NCI-H82 treated with DMSO at 0.1 percent for 48 hours (cell line): ENCODE results near the gene TRPM5.

Source experiments
- DNase-seq: peaks from one replicate; lab custom pipeline; 2025; ENCODE audit not compliant: unreplicated experiment; lab: John Stamatoyannopoulos, UW

Gene TRPM5

DNA sequence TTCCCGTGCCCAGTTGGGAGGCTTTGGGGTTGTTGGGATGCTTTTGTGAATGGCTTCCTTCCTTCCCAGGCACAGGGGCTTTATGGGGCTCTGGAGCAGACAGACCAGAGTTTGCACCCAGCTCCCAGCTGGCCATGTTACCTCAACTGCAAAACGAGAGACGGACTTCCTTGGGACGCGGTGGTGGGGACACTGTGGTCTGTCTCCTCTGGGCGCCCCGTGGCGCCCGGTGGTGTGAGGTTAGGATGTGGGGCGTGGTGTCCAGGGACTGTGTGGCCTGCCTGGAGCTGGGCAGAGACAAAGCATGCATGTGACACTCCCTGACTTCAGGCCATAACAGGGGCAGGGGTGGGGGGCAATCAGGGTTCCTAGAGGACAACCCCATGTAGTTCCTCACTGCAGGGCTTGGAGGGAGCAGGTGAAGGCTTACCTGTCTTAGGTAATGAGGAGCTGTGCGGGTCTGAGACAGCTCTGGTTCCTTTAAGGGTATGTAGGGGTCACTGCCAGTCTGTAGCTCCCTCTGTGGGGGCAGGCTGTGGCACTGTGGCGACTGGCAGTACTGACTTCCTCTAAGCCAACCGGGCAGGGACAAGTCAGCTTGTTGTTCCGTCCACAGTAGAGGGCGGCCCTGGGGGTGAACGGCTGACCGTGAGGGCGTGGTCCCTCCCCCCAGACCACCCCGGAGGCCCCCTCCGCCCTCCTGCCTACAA is 14.9 kb upstream of the TRPM5 start:
- DNase-seq: no peak

DNA sequence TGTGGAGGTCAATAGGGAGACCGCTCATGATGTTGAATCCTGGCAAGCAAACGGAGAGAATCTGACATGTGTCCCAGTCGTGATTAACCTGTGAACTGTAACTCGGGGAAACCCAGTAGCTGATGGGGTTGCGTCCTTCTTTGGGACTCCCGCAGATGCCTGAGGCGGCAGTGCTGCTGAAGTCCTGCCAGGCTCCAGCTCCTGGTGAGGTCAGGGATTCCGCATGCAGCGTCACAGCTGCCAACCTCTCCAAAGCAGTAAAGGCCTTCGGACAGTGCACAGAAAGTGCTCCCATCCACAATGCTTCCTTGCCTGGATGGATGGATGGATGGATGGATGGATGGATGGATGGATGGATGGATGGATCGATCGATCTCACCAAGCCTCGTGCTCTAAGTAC is 14.0 kb upstream of the TRPM5 start:
- no peak for DNase-seq

GRCh38 chr11:2453436-2453835 is 9.1 kb upstream of the TRPM5 start:
- no peak for DNase-seq

DNA sequence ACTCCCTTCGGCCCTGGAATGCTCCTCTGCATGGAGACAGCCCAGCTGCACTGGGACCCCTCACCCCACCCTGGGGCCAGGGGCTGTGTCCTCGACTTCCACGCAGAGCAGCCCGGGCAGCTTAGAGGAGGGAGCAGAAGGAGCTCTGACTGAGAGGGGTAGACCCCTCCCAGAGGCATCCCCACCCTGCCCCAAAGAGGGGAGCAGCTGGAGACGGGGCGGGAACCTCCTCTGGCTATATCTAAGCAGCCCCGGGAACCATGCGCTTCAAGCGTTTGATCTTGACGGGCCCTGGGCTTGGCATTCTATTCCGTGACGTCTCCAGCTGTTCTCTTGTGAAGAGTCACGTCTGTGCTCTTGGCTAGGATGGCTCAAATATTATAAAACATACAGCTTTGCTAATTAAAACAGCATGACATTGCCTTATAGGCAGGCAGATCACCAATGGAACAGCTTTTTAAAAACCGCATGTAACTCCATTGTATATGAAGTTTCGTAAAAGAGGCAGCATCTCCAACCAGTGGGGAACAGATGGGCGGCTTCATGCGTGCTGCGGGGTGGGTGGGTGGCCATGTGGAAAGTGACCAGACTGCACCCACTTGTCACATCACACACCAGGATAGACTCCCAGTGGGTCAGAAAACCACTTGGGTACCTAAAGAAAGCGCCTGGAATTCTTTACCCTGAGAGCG is 8.2 kb upstream of the TRPM5 start:
- DNase-seq: no peak

- no peak for DNase-seq
Measured at GRCh38 chr11:2451916-2452315, 7.6 kb upstream of the TRPM5 start.

DNA sequence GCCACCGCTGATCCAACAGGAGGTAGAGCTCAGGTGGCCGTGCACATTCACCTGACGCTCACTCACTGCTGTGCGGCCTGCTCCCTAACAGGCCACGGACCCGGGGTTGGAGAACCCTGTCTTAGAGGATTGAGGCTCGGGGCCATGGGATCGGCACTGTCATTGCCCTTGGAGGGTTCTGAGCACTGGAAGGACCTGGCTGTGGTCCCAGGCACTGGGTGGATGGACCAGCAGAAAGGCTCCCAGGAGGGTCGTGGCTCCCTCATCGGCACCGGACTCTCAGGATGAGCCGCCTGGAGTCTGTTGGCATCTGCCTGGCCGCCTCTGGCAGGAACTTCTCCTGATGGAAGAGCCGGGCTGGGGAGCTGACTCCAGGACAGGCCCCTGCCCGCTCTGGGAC is 7.0 kb upstream of the TRPM5 start:
- no peak for DNase-seq

DNA sequence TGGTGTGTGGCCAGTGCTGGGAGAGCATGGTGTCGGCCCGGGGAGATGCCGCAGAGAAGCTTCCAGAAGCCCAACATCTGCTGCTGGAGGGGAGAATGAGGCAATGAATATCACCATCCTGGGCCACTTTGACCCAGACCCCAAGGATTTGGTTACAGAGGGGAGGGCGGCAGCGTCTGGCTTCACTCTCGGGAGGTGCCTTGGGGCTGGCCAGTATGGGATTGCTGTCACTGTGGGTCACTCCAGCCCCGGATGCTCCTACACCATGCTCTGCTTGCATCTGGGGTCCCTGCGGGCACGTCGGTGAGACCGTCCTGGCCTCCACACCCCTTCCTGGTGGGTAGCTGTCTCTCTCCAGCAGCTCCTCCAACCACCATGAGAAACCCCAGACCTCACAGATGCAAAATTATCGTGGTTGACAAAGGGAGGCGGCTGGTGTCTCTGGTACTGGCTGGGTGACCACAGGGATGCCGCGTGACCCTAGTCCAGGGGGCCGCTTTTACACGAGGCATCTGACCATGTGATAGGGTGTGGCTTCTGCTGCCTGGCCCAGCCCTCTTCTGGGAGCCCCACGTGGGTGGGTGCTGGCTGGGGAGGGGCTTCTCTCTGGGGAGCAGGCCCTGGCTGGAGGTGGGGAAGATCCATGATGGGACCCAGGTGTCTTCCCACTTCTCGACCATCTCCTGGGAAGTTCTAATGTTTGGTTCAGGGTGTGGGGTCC is 6.2 kb upstream of the TRPM5 start:
- no peak for DNase-seq

GRCh38 chr11:2449548-2450320 is 5.4 kb upstream of the TRPM5 start:
- no peak for DNase-seq

DNA sequence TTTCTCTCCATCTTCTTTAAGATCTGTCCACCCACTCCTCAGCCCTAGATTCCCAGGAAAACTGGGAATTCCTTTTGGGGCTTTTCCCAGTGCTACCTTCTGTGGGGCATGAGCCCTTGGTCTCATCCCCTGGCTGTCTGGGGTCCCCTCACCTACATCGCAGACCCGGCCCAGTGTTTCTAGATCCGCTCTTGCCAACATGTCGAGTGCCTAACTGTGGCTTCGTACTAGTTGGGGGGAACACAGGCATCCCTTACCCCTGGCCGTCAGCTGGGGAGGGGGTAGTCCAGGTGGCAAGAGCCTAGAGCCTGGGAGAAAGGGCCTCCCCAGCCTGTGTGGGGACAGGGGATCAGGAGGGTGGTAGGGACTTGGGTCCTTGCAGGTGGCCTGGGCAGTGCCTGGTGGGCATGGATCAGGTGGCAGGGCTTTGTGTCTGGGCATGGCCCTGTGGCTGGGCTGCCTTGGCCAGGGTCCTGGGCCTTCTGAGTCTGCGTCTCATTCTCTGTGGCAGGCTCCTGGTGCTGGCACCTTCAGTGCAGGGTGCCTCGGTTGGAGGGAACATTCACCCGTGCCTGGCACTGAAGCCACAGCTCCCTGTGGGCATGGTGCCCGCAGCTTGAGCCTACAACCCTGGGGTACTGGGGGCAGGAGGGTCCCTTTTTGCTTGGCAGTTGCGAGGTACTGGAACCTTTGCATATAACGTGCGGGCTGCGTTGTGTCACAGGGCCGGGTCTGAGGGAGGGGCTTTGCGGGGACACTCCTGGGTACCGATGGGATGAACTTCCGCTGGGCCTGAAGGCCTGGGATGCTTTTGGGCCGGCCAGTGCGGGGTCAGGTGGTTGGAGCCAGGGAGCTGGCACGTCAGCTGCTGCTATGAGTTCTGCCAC is 4.6 kb upstream of the TRPM5 start:
- DNase-seq: no peak

DNA sequence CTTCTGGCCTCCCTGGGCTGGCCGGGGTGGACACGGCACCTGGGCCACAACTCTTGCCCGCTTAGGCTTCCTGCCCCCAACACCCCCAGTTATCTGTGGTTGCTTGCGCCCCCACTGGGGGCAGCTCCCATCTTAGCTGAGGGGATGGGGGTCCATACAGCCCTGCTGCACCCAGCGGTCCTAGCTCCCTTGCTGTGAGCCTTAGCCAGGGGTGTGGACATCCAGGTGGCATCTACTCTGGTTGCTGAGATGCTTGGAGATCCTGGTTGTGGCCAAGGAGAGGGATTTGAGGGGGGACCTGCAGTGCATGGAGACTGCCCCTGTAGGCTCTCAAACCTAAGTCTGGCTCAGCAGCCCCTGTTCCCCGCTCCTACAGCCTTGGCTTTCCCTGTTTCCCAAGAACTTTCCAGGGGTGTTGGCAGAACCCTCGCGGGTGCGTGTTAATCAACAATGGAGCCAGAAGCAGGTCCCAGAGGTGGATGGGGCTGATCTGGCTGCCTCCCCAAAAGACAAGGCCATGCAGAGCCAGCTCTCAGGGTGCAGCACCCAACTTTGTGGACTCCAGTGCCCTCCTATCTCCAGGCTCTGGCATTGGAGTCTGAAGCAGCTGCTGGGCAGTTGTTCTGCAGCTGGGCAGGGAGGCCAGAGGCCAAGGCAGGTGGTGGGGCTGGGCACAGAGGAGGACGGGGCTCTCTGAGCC is 3.8 kb upstream of the TRPM5 start:
- no peak for DNase-seq

DNA sequence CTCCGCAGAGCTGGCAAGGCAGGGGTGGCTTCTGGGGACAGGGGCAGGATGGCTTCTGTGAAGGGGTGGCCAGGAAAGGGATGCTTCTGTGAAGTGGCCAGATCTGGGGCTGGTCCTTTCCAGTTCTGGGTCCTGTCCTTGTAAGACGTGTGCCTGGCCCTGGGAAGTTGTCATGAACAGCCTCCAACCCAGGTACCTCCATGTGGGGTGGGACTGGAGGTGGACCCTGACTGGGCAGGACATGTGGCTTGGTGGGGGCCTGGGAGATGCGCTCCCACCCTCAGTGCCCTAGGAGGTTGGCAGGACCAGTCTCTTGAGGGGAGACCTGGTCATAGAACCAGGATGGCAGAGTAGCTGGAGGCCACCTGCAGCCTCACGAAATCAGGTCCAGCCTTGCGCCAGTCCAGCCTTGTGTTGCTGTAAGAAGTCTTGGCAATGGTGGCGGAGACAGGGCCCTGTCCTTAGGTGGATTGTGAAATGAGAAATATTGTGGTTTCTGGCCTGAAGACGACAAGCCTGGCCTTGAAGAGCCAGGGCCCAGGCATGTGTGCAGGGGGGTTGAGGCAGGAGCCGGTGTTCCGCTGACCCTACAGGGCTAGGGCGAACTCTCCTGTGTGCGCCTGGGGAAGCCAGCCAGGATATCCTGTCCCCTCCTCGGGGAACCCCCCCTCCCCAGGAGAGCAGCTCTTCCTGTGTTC is 3.1 kb upstream of the TRPM5 start:
- no peak for DNase-seq

- no peak for DNase-seq
Measured at GRCh38 chr11:2446590-2447252, 2.4 kb upstream of the TRPM5 start.

DNA sequence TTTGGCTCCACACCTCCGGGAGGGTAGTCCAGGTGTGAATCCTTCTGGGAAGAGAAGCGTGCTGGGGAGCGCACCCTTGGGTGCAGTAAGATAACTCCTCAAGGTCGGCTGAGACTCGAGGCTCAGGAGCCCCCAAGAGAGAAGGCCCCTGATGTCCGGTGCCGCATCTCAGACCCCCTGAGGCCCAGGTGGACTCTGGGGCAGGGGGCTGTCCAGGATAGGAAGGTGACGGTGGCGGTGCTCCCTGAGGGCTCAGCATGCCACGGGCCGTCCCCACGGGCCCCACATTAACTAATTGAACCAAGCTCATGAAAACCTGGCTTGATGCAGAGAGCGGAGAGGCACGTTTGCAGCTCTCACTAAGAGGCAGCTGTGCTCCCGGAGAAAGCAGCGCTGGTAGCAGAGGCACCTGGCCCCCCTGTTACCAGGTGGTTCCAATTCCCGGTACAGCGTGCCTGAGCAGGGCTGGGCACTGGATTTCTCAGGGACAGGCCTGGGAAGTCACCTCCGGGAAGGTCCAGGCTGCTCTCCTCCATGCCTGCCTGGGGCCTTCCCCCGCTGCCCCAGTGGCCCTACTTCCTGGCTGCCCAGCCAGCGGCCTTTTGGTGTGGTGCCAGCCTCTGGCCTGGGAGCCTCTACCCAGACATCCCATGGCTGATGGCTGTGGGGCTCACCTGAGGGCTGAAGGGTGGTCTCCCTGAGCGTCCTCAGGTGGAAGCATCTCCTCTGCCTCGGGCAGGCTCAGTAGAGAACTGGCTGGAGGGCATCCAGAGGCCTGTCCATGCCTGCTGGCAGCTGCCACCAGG is 1.6 kb upstream of the TRPM5 start:
- DNase-seq: no peak

GRCh38 chr11:2444821-2445745 is 769 bp upstream of the TRPM5 start, which contains the start of gene KCNQ1:
KCNQ1 (plus strand) TSS chr11:2445008; CDS start chr11:2445099, 91 bp downstream.
- no peak for DNase-seq

DNA sequence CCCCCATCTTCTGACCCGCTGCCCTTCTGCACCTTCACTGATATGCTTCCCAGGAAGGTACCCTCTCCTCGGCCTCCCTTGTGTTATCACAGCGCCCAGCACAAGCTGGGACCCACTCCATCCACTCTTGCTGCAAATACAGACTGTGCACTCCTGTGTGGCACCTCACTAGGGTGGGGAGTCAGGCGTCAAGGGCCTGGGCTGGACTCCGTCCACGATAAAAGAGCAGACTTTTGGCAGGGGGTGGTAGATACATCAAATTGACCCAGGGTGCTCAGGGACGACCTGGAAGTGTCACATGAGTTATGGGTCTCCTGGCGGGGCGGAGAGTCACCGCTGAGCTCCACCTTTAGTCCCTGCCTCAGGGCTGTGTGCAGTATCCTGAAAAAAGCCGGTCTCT is 908 bp downstream of the TRPM5 start:
- DNase-seq: no peak

- DNase-seq: no peak
Measured at GRCh38 chr11:2442589-2442988, 1.7 kb downstream of the TRPM5 start.

DNA sequence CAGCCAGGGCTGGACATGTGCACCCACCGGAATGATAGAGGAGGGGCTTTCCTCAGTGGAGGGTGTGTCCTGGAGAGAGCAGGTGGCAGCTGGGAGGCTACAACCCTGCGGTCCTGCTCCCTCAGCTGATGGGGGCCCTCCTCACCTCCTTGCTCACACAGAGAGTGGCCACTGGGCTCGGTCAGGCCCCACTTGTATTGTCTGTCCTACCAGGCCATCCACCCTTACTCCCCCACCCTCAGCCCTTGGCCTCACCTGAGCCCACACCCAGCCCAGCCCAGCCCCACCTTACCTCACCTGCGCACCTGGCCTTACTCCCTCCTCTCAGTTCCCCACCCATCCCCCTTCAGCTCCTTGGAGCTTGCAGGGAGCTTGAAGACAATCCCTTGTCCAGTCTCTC is 3.1 kb downstream of the TRPM5 start:
- DNase-seq: no peak
